ENCODE data around the gene PRR23C.

PRR23C gene

GRCh38 chr3:138995706-138996105, 49.0 kb downstream of the PRR23C start:
- no peak for DNase-seq

Data from T-helper 2 cell (primary cell).